ENCODE data around the gene PRKAR1B.

- TF ChIP-seq CTCF (conservative IDR thresholded peaks at IDR 0.05; ENCODE audit: low read length) (no peak), EZH2phosphoT487 (IDR thresholded peaks at IDR 0.05; ENCODE audit: borderline replicate concordance) (no peak)
Measured at GRCh38 chr7:569996-570800, 156.9 kb downstream of the PRKAR1B start.

Measured in Loucy (cell line).